Liver (tissue), 9 donors: Measurements from ENCODE around the gene IGLL5. TPM values are rescaled to one million over a fixed set of nuclear protein-coding genes. Genes with fewer than 3 reads are reported as not detected.

Experiments
- DNase-seq: peaks from one replicate; pipeline ENCODE4 v3.0.0-alpha.2; 2017; ENCODE audit warnings: low spot score
- H3K27ac ChIP-seq, 2 donors: one replicate each; pipeline ENCODE4 v1.7.0; 2013; ENCODE audit warnings: inconsistent platforms in 2 of 2, low read length in 2 of 2, control low read depth in 1 of 2, low read depth in 1 of 2, mild to moderate bottlenecking in 1 of 2
- H3K27me3 ChIP-seq, 4 donors: one replicate each; pipeline versions ENCODE4 v1.6.1 to v1.7.0; 2013; ENCODE audit warnings: low read length in 3 of 4, inconsistent platforms in 1 of 4, mild to moderate bottlenecking in 1 of 4, moderate library complexity in 1 of 4; ENCODE audit not compliant: control insufficient read depth in 4 of 4, insufficient read depth in 4 of 4
- H3K36me3 ChIP-seq, 4 donors: one replicate each; pipeline versions ENCODE4 v1.6.1 to v1.7.0; 2013; ENCODE audit warnings: low read length in 3 of 4, mild to moderate bottlenecking in 3 of 4, low read depth in 1 of 4, moderate library complexity in 1 of 4; ENCODE audit not compliant: control insufficient read depth in 4 of 4, insufficient read depth in 3 of 4
- H3K4me1 ChIP-seq, 4 donors: one replicate each; pipeline versions ENCODE4 v1.6.1 to v1.7.0; 2013; ENCODE audit warnings: low read length in 3 of 4, mild to moderate bottlenecking in 3 of 4, moderate library complexity in 1 of 4; ENCODE audit not compliant: control insufficient read depth in 4 of 4, insufficient read depth in 4 of 4
- H3K4me3 ChIP-seq, 3 donors: one replicate each; pipeline versions ENCODE4 v1.6.1 to v1.7.0; 2013; ENCODE audit warnings: low read length in 3 of 3, control low read depth in 1 of 3, low read depth in 1 of 3, mild to moderate bottlenecking in 1 of 3
- H3K9ac ChIP-seq, 2 donors: one replicate each; pipeline ENCODE4 v1.7.0; 2013; ENCODE audit warnings: low read length in 2 of 2, mild to moderate bottlenecking in 2 of 2, moderate library complexity in 2 of 2, control low read depth in 1 of 2, low read depth in 1 of 2
- H3K9me3 ChIP-seq, 4 donors: one replicate each; pipeline versions ENCODE4 v1.6.1 to v1.7.0; 2013; ENCODE audit warnings: low read length in 3 of 4; ENCODE audit not compliant: control insufficient read depth in 4 of 4
- ATF3 ChIP-seq: IDR thresholded peaks from 2 replicates; pipeline ENCODE4 v1.6.1; 2016; ENCODE audit warnings: antibody characterized with exemption
- EGR1 ChIP-seq, 2 donors: IDR thresholded peaks; 2 replicates each; pipeline ENCODE4 v1.6.1; 2016 to 2018; ENCODE audit warnings: antibody characterized with exemption in 2 of 2, low read depth in 2 of 2
- FOXA1 ChIP-seq: IDR thresholded peaks from 2 replicates; pipeline ENCODE4 v1.6.1; 2016; ENCODE audit warnings: antibody characterized with exemption
- FOXA2 ChIP-seq: IDR thresholded peaks from 2 replicates; pipeline ENCODE4 v1.6.1; 2016; ENCODE audit warnings: antibody characterized with exemption
- GABPA ChIP-seq, 2 donors: IDR thresholded peaks in 1 of 2; conservative IDR thresholded peaks in 1 of 2; 2 replicates each; pipeline ENCODE4 v1.6.1; 2016; ENCODE audit warnings: antibody characterized with exemption in 2 of 2, mild to moderate bottlenecking in 1 of 2, moderate library complexity in 1 of 2
- HNF4A ChIP-seq, 2 donors: conservative IDR thresholded peaks; 2 replicates each; pipeline ENCODE4 v1.6.1; 2016; ENCODE audit warnings: antibody characterized with exemption in 2 of 2, mild to moderate bottlenecking in 2 of 2
- HNF4G ChIP-seq: IDR thresholded peaks from 2 replicates; pipeline ENCODE4 v1.6.1; 2016; ENCODE audit warnings: antibody characterized with exemption
- JUND ChIP-seq, 2 donors: IDR thresholded peaks; 2 replicates each; pipeline ENCODE4 v1.6.1; 2016; ENCODE audit warnings: antibody characterized with exemption in 2 of 2
- MAX ChIP-seq: IDR thresholded peaks from 2 replicates; pipeline ENCODE4 v1.6.1; 2016; ENCODE audit warnings: antibody characterized with exemption
- NR2F2 ChIP-seq: IDR thresholded peaks from 2 replicates; pipeline ENCODE4 v1.6.1; 2016; ENCODE audit warnings: antibody characterized with exemption
- RAD21 ChIP-seq, 2 donors: IDR thresholded peaks; 2 replicates each; pipeline ENCODE4 v1.6.1; 2016; ENCODE audit warnings: antibody characterized with exemption in 2 of 2, mild to moderate bottlenecking in 2 of 2
- RXRA ChIP-seq, 2 donors: IDR thresholded peaks; 2 replicates each; pipeline ENCODE4 v1.6.1; 2017 to 2018; ENCODE audit warnings: antibody characterized with exemption in 2 of 2, mild to moderate bottlenecking in 1 of 2
- SP1 ChIP-seq: IDR thresholded peaks from 2 replicates; pipeline ENCODE4 v1.6.1; 2018; ENCODE audit warnings: antibody characterized with exemption, mild to moderate bottlenecking
- TAF1 ChIP-seq: conservative IDR thresholded peaks from 2 replicates; pipeline ENCODE4 v1.6.1; 2016; ENCODE audit warnings: antibody characterized with exemption, mild to moderate bottlenecking
- YY1 ChIP-seq: IDR thresholded peaks from 2 replicates; pipeline ENCODE4 v1.6.1; 2016; ENCODE audit warnings: antibody characterized with exemption, mild to moderate bottlenecking
- ZBTB33 ChIP-seq: IDR thresholded peaks from 2 replicates; pipeline ENCODE4 v1.6.1; 2016; ENCODE audit warnings: antibody characterized with exemption
- WGBS: extraction: QIAGEN DNeasy Blood & Tissue Kit; methylation state at CpG from one replicate; pipeline ENCODE4 v1.1.7; 2013; 5-methylcytosine and 5-hydroxymethylcytosine counted together
- polyA plus RNA-seq, 2 donors: library from polyadenylated mRNA; stranded (reverse) in 1 of 2; unstranded in 1 of 2; fragments of 200-250 nt in 1 of 2; fragments of >200 nt in 1 of 2; fragmentation: Nextera tagmentation in 1 of 2; extraction: Ambion mirVana in 1 of 2; gene quantifications; one replicate each; pipeline versions ENCODE4 v1.2.1 to v1.2.3, GENCODE V29; 2013 to 2015
- total RNA-seq, 2 donors: library from RNA; depleted of rRNA; stranded (reverse); fragments of >200 nt; gene quantifications; one replicate each; pipeline ENCODE4 v1.2.3, GENCODE V29; 2014
- TF ChIP-seq, protein P1 (sequence below): IDR thresholded peaks from 2 replicates; pipeline ENCODE4 v1.6.1; 2016; ENCODE audit warnings: antibody characterized with exemption, mild to moderate bottlenecking
- TF ChIP-seq, protein P2 (sequence below): fragments of 150-350 bp; IDR thresholded peaks from 2 replicates; pipeline ENCODE4 v1.5.1; 2017; ENCODE audit warnings: improper control_type of control experiment, low read depth, low read length; ENCODE audit not compliant: missing input control
- donor health status: healthy.
- donor health status: healthy.
- donor health status: healthy.
- donor health status: healthy.
- donor health status: healthy.

Gene IGLL5
- total and polyA plus RNA-seq, 4 donors, result 1.3 to 13.4 (median 3.4) TPM

- Histone ChIP-seq H3K9me3 (no peaks in the 10 kb centered on the region), H3K4me3 (no peak overlapping the region), H3K27ac (no peak overlapping the region), H3K9ac (no peak overlapping the region), H3K36me3 (no peaks in the 10 kb centered on the region), H3K4me1 (no peaks in the 10 kb centered on the region), H3K27me3 (peaks cover 0 to 3% (median 0%) of the 10 kb centered on the region in 4 donors)
- no peak for TF ChIP-seq FOXA1
- no peak for TF ChIP-seq JUND (IDR thresholded peaks at IDR 0.05)
- no peak for TF ChIP-seq ATF3
- no peak for TF ChIP-seq HNF4A (conservative IDR thresholded peaks at IDR 0.05)
- no peak for TF ChIP-seq NR2F2
- no peak for TF ChIP-seq FOXA2
- TF ChIP-seq SP1, result no peak
- TF ChIP-seq GABPA (IDR thresholded peaks at IDR 0.05 in 1 of 2, conservative IDR thresholded peaks at IDR 0.05 in 1 of 2), result no peak
- TF ChIP-seq RAD21 (IDR thresholded peaks at IDR 0.05), result no peak
- TF ChIP-seq TAF1, result no peak
- TF ChIP-seq, protein P1, sequence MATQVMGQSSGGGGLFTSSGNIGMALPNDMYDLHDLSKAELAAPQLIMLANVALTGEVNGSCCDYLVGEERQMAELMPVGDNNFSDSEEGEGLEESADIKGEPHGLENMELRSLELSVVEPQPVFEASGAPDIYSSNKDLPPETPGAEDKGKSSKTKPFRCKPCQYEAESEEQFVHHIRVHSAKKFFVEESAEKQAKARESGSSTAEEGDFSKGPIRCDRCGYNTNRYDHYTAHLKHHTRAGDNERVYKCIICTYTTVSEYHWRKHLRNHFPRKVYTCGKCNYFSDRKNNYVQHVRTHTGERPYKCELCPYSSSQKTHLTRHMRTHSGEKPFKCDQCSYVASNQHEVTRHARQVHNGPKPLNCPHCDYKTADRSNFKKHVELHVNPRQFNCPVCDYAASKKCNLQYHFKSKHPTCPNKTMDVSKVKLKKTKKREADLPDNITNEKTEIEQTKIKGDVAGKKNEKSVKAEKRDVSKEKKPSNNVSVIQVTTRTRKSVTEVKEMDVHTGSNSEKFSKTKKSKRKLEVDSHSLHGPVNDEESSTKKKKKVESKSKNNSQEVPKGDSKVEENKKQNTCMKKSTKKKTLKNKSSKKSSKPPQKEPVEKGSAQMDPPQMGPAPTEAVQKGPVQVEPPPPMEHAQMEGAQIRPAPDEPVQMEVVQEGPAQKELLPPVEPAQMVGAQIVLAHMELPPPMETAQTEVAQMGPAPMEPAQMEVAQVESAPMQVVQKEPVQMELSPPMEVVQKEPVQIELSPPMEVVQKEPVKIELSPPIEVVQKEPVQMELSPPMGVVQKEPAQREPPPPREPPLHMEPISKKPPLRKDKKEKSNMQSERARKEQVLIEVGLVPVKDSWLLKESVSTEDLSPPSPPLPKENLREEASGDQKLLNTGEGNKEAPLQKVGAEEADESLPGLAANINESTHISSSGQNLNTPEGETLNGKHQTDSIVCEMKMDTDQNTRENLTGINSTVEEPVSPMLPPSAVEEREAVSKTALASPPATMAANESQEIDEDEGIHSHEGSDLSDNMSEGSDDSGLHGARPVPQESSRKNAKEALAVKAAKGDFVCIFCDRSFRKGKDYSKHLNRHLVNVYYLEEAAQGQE, result no peak
- no peak for TF ChIP-seq RXRA (IDR thresholded peaks at IDR 0.05)
- TF ChIP-seq EGR1 (IDR thresholded peaks at IDR 0.05; ENCODE audit: low read depth in 2 of 2), result no peak
- TF ChIP-seq HNF4G, result no peak
- no peak for TF ChIP-seq MAX
- TF ChIP-seq ZBTB33, result no peak
- TF ChIP-seq, protein P2, sequence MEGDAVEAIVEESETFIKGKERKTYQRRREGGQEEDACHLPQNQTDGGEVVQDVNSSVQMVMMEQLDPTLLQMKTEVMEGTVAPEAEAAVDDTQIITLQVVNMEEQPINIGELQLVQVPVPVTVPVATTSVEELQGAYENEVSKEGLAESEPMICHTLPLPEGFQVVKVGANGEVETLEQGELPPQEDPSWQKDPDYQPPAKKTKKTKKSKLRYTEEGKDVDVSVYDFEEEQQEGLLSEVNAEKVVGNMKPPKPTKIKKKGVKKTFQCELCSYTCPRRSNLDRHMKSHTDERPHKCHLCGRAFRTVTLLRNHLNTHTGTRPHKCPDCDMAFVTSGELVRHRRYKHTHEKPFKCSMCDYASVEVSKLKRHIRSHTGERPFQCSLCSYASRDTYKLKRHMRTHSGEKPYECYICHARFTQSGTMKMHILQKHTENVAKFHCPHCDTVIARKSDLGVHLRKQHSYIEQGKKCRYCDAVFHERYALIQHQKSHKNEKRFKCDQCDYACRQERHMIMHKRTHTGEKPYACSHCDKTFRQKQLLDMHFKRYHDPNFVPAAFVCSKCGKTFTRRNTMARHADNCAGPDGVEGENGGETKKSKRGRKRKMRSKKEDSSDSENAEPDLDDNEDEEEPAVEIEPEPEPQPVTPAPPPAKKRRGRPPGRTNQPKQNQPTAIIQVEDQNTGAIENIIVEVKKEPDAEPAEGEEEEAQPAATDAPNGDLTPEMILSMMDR, result no peak
- TF ChIP-seq YY1, result no peak
- 82% methylated on average over 8 of the region's 8 CpGs for WGBS
- DNase-seq, result no peak
Measured at GRCh38 chr22:22912135-22912987, 24.7 kb downstream of the IGLL5 start.
